Measurements from ENCODE around the gene RTL10. TPM values are rescaled to one million over a fixed set of nuclear protein-coding genes. Genes with fewer than 3 reads are reported as not detected.

The RTL10 gene
- total and polyA plus RNA-seq, 2 of the 4 experiments (the other 2 are of a cell fraction): 8.6 to 12.1 TPM

DNA sequence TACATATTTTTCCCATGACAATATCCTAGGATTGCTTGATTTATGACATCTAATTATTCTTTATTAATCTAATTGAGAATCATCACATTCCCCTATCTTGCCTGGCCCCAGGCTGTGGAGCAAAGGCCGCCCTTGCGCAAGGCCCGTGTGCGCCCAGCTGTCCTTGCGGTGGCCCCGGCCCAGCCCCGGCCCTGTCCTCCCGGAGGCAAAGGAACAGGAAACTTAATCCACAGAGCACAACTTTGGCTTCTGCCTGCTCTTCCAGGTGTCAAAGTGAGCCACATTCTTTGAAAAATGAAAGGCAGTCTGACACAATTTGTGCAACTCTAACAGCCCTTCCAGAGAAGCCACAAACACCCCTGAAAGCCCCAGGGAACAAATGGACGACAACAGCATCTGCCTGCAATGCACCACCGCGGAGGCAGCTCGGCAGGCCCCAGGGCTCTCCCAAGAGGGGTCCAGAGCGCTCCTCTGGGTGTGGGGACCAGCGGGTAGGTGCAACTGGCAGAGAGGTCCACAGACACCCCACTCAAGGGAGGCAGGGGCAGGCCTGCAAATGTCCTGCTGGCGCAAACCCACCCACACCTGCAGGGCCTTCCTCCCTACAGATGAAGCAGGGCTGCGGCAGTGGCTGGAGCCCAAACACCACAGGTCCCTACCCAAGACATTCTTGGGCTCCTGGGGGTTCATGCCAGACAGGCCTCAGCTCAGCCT is 30.3 kb downstream of the RTL10 start:
- H4K8ac ChIP-seq (ENCODE audit: low read depth in 2 of 2, low read length in 2 of 2): no peak overlapping the region
- H3K4me2 ChIP-seq (ENCODE audit: low read depth, low read length): no peak overlapping the region
- no peak overlapping the region for H2AK5ac ChIP-seq (ENCODE audit: low read depth, low read length)
- no peaks in the 10 kb centered on the region for H3K36me3 ChIP-seq (ENCODE audit: control insufficient read depth, insufficient read depth, low read length)
- H3K79me1 ChIP-seq (ENCODE audit: low read depth in 1 of 2, low read length in 2 of 2): peaks cover 10 to 11% of the 10 kb centered on the region in 2 experiments; a peak in 3 of 4 replicates
- TF ChIP-seq RFX5 (IDR thresholded peaks at IDR 0.05; ENCODE audit: low read depth, low read length) (no peak), SMC3 (IDR thresholded peaks at IDR 0.05; ENCODE audit: low read depth, low read length) (no peak), RAD21 (IDR thresholded peaks at IDR 0.05; ENCODE audit: low read length) (no peak), CHD1 (IDR thresholded peaks at IDR 0.05; ENCODE audit: low read depth, low read length) (no peak), NFE2L2 (IDR thresholded peaks at IDR 0.05; ENCODE audit: low read depth, low read length) (no peak), FOS (IDR thresholded peaks at IDR 0.05; ENCODE audit: low read depth, low read length) (no peak), MXI1 (IDR thresholded peaks at IDR 0.05; ENCODE audit: borderline replicate concordance, low read depth, low read length) (no peak), RCOR1 (IDR thresholded peaks at IDR 0.05; ENCODE audit: insufficient replicate concordance, low read length) (no peak), MAZ (IDR thresholded peaks at IDR 0.05; ENCODE audit: borderline replicate concordance, low read depth, low read length) (no peak), CEBPB (IDR thresholded peaks at IDR 0.05; ENCODE audit: low read depth, low read length) (no peak), MAFK (IDR thresholded peaks at IDR 0.05; ENCODE audit: low read depth, low read length) (no peak), POLR2A (IDR thresholded peaks at IDR 0.05; ENCODE audit: low read depth, low read length) (no peak)
- TF ChIP-seq, protein P1, sequence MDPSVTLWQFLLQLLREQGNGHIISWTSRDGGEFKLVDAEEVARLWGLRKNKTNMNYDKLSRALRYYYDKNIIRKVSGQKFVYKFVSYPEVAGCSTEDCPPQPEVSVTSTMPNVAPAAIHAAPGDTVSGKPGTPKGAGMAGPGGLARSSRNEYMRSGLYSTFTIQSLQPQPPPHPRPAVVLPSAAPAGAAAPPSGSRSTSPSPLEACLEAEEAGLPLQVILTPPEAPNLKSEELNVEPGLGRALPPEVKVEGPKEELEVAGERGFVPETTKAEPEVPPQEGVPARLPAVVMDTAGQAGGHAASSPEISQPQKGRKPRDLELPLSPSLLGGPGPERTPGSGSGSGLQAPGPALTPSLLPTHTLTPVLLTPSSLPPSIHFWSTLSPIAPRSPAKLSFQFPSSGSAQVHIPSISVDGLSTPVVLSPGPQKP (IDR thresholded peaks at IDR 0.05; ENCODE audit: borderline replicate concordance, low read depth, low read length): no peak
- TF ChIP-seq, protein P2, sequence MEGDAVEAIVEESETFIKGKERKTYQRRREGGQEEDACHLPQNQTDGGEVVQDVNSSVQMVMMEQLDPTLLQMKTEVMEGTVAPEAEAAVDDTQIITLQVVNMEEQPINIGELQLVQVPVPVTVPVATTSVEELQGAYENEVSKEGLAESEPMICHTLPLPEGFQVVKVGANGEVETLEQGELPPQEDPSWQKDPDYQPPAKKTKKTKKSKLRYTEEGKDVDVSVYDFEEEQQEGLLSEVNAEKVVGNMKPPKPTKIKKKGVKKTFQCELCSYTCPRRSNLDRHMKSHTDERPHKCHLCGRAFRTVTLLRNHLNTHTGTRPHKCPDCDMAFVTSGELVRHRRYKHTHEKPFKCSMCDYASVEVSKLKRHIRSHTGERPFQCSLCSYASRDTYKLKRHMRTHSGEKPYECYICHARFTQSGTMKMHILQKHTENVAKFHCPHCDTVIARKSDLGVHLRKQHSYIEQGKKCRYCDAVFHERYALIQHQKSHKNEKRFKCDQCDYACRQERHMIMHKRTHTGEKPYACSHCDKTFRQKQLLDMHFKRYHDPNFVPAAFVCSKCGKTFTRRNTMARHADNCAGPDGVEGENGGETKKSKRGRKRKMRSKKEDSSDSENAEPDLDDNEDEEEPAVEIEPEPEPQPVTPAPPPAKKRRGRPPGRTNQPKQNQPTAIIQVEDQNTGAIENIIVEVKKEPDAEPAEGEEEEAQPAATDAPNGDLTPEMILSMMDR (conservative IDR thresholded peaks at IDR 0.05; ENCODE audit: low read depth, low read length): no peak
- TF ChIP-seq, protein P3, sequence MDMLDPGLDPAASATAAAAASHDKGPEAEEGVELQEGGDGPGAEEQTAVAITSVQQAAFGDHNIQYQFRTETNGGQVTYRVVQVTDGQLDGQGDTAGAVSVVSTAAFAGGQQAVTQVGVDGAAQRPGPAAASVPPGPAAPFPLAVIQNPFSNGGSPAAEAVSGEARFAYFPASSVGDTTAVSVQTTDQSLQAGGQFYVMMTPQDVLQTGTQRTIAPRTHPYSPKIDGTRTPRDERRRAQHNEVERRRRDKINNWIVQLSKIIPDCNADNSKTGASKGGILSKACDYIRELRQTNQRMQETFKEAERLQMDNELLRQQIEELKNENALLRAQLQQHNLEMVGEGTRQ (IDR thresholded peaks at IDR 0.05; ENCODE audit: low read depth, low read length): no peak
- CTCF ChIA-PET: no interaction called here
- H3K9me3 ChIP-seq (ENCODE audit: control insufficient read depth, insufficient read depth, low read length): no peaks in the 10 kb centered on the region
- H2AK9ac ChIP-seq (replicated peaks; ENCODE audit: low read depth, low read length, poor library complexity): no peak overlapping the region
- no peak overlapping the region for H3K4ac ChIP-seq (ENCODE audit: low read depth, low read length)
- H3K14ac ChIP-seq (replicated peaks; ENCODE audit: low read depth, low read length): no peak overlapping the region
- no peak overlapping the region for H4K91ac ChIP-seq (ENCODE audit: insufficient read depth, low read depth, low read length)
- no peak overlapping the region for H4K5ac ChIP-seq (ENCODE audit: low read depth, low read length)
- POLR2A ChIA-PET (ENCODE audit: unreplicated experiment): no interaction called here
- no peak overlapping the region for H2BK15ac ChIP-seq (ENCODE audit: low read depth, low read length)
- no peak overlapping the region for H3K56ac ChIP-seq (ENCODE audit: extremely low read depth, insufficient read depth, low read length)
- ATAC-seq (ENCODE audit: low read depth) (no peak), DNase-seq (no peak)
- dilution Hi-C loops (cut with HindIII; ENCODE audit: low sequenced_read_pairs, unreplicated experiment): no loop called here
- H3K27me3 ChIP-seq (ENCODE audit: control insufficient read depth, insufficient read depth, low read length): no peaks in the 10 kb centered on the region
- H2BK5ac ChIP-seq (ENCODE audit: low read depth, low read length, poor library complexity, severe bottlenecking): no peak overlapping the region
- H3K9ac ChIP-seq (ENCODE audit: low read depth, low read length): no peak overlapping the region
- 82% methylated on average over 6 of the region's 16 CpGs; no CpG with 5 or more reads in 1 of the 2 experiments for WGBS, 2 experiments (ENCODE audit: extremely low coverage in 2 of 2, insufficient read length in 1 of 2)
- BruUV-seq (replicated peaks): no TSS peak
- intact Hi-C loops (cut with micrococcal nuclease): no loop called here
- no peaks in the 10 kb centered on the region; the same call in 1 of the 2 replicates for H4K20me1 ChIP-seq (ENCODE audit: insufficient read depth, low read length)
- H3K4me3 ChIP-seq (ENCODE audit: insufficient read depth, low read depth, low read length): no peak overlapping the region
- H3K23ac ChIP-seq (ENCODE audit: low read depth, low read length): no peak overlapping the region
- no peak overlapping the region for H3K18ac ChIP-seq (ENCODE audit: low read depth, low read length)
- no peak overlapping the region for H2BK20ac ChIP-seq (ENCODE audit: low read depth, low read length)
- in situ Hi-C loops (cut with MboI; ENCODE audit: low sequenced_read_pairs): no loop called here
- H2BK120ac ChIP-seq (ENCODE audit: low read depth, low read length): no peak overlapping the region
- H3K27ac ChIP-seq (ENCODE audit: insufficient read depth, low read length): no peak overlapping the region
- H2AFZ ChIP-seq (replicated peaks; ENCODE audit: low read length, poor library complexity): no peak overlapping the region
- H3K4me1 ChIP-seq (ENCODE audit: control insufficient read depth, insufficient read depth, low read length): no peaks in the 10 kb centered on the region
- 0 out of 2 replicates have a peak, but pooled peaks cover 3% of the 10 kb centered on the region for H3K9me1 ChIP-seq (ENCODE audit: insufficient read depth, low read length)
